Lower leg skin (tissue), 4 donors: Measurements from ENCODE around the gene EMCN. TPM values are rescaled to one million over a fixed set of nuclear protein-coding genes. Genes with fewer than 3 reads are reported as not detected.
"Not testable (repeated sequence)": the region's sequence is repeated elsewhere in the genome, so short reads cannot be mapped to it uniquely, and the experiment has no call there.

Source experiments
- DNase-seq, 2 donors: peaks; one replicate each; pipeline ENCODE4 v3.0.0-alpha.2; 2019; ENCODE audit warnings: low spot score in 2 of 2
- H3K4me3 ChIP-seq: fragments of 200-600 bp; sonication (generic); 2 replicates; pipeline ENCODE4 v1.5.1; 2017; ENCODE audit warnings: mild to moderate bottlenecking, low read depth; ENCODE audit not compliant: poor library complexity, severe bottlenecking
- POLR2A ChIP-seq, 2 donors: fragments of 450-650 bp; IDR thresholded peaks; one replicate each; pipeline ENCODE4 v1.6.1; 2016 to 2017; ENCODE audit warnings: antibody characterized with exemption in 2 of 2, mild to moderate bottlenecking in 1 of 2, moderate library complexity in 1 of 2
- WGBS, 2 donors: methylation state at CpG; one replicate each; pipeline ENCODE4 v1.1.5; 2018; 5-methylcytosine and 5-hydroxymethylcytosine counted together
- intact Hi-C: fragments of 100-400 bp; cut with DNase I; formaldehyde crosslinking; loops from one replicate; pipeline ENCODE4 v1.15.0; 2023; ENCODE audit warnings: low total_unique reads
- total RNA-seq, 4 donors: library from RNA; depleted of rRNA; stranded (reverse); fragments of >200 nt; gene quantifications; one replicate each; pipeline ENCODE4 v1.1.0, GENCODE V29; 2016
- TF ChIP-seq, protein P1 (sequence below), 3 donors: fragments of 450-650 bp; IDR thresholded peaks; one replicate each; pipeline ENCODE4 v1.5.1; 2016; ENCODE audit warnings: antibody characterized with exemption in 3 of 3, mild to moderate bottlenecking in 3 of 3, moderate library complexity in 2 of 3

The EMCN gene
- total RNA-seq, 4 donors from 2014 or later, result 1.9 to 11.1 (median 7.1) TPM

DNA sequence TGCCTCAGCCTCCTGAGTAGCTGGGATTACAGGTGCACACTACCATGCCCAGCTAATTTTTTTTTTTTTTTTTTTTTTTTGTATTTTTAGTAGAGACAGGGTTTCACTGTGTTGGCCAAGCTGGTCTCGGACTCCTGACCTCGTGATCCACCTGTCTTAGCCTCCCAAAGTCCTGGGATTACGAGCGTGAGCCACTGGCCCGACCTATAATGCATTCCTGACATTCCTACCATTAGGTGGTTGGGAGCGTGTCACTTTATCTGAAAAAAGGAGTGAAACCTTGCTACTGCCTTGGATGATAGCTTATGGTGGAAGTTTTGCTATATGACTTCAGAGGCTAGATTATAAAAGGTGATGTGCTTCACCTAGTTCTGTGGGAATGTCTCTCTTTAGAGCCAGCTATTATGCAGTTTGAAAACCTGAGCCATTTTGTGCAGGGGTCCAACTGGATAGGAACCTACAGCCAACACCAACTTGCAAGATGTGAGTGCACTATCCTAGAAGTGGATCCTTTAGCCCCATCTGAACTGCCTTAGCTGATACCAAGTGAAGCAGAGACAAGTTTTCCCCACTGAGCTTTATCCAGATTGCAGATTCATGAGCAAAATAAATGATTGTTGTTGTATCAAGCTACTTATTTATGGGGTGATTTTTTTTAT is 29.8 kb upstream of the EMCN start:
- WGBS, 2 donors, result 85% methylated on average over 6 of the region's 6 CpGs
- intact Hi-C loops, result no loop called here
- DNase-seq, result no peak
- no peak for TF ChIP-seq POLR2A (IDR thresholded peaks at IDR 0.05)
- TF ChIP-seq, protein P1, sequence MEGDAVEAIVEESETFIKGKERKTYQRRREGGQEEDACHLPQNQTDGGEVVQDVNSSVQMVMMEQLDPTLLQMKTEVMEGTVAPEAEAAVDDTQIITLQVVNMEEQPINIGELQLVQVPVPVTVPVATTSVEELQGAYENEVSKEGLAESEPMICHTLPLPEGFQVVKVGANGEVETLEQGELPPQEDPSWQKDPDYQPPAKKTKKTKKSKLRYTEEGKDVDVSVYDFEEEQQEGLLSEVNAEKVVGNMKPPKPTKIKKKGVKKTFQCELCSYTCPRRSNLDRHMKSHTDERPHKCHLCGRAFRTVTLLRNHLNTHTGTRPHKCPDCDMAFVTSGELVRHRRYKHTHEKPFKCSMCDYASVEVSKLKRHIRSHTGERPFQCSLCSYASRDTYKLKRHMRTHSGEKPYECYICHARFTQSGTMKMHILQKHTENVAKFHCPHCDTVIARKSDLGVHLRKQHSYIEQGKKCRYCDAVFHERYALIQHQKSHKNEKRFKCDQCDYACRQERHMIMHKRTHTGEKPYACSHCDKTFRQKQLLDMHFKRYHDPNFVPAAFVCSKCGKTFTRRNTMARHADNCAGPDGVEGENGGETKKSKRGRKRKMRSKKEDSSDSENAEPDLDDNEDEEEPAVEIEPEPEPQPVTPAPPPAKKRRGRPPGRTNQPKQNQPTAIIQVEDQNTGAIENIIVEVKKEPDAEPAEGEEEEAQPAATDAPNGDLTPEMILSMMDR (IDR thresholded peaks at IDR 0.05), result no peak
- H3K4me3 ChIP-seq, result no peak overlapping the region

DNA sequence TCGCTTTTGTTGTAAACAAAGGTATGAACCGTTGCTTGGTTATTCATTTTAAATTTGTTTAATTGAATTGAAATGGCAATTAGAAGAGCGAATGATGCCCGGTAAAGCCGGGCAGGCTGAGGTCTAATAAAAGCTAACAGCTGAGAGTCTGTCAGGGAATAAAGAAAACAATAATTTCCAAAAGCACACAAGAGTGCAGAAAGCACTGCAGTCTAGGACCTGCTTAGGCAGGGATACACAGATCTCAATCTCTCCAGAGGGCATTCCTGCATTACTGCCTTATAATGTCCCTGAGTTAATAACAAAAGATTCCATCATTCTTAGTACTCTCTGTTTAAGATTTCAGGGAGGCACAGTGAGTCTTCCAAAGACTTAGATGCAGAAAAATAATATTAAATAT is 27.6 kb upstream of the EMCN start:
- intact Hi-C loops, result no loop called here
- no peak for DNase-seq
- H3K4me3 ChIP-seq, result no peak overlapping the region
- TF ChIP-seq, protein P1 (IDR thresholded peaks at IDR 0.05), result no peak
- 84 to 86% methylated on average over 5 of the region's 5 CpGs for WGBS, 2 donors

DNA sequence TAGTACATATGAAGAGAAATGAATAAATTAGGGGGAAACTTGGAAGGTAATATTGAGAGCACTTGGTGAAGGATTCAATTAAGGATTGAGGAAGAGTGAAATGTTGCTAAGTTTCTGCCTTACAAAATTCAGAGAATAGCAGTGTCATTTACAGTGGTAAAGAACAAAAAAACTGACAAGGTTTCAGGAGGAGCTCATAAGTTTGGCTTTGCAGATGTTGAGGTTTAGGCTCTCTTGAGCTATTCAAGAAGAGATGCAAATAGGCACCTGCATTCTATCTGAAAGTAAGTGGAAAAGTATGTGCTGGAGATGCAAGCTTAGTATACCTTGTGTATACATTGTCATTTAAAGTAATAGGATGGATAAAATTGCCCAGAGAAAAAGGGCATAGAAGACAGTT is 22.3 kb upstream of the EMCN start:
- TF ChIP-seq, protein P1 (IDR thresholded peaks at IDR 0.05), result no peak
- no peak for TF ChIP-seq POLR2A (IDR thresholded peaks at IDR 0.05)
- DNase-seq, result no peak
- intact Hi-C loops, result no loop called here
- no peak overlapping the region for H3K4me3 ChIP-seq

DNA sequence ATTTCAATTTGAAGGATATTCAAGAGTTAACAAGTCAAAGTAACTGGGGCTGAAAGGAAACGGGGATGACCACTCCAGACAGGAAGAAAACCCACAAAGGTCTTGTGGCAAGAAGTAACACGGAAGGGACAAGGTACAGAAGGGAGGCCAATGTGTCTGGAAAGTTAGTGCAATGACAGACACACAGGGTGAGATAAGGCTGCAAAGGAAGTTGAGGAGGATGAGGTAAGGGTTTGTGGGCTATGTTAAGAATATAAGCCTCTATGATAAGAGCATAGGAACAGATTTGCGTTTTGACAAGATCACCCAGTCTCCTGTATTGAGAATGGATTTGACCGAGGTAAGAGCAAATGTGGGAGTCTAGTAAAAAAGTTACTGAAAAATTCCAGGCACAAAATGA is 21.9 kb upstream of the EMCN start:
- H3K4me3 ChIP-seq, result no peak overlapping the region
- no peak for DNase-seq
- WGBS, 2 donors, result 61 to 69% methylated on average over 4 of the region's 4 CpGs
- TF ChIP-seq, protein P1 (IDR thresholded peaks at IDR 0.05), result no peak
- no peak for TF ChIP-seq POLR2A (IDR thresholded peaks at IDR 0.05)
- intact Hi-C loops, result no loop called here

DNA sequence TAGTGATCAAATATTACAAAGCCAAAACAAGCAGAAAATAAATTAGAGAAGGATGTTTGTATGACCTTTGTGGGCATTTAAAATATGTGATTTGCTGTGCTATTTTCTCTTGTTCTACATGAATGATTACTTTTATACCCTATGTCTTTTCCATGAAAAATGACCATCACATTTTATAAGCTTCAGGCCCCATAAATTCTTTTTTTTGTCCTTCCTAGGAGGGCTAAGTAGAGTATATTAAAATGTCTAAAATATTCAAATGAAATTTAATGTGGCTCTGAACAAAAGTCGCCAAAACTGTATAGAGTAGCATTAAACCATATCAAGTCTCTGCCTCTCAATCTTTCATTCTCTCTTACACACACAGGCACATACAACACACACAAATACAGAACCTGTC is 15.9 kb upstream of the EMCN start:
- WGBS, 2 donors, result 82 to 91% methylated on average over 1 of the region's 1 CpG
- no peak for DNase-seq
- intact Hi-C loops, result no loop called here
- no peak for TF ChIP-seq POLR2A (IDR thresholded peaks at IDR 0.05)
- TF ChIP-seq, protein P1 (IDR thresholded peaks at IDR 0.05), result no peak
- H3K4me3 ChIP-seq, result no peak overlapping the region

GRCh38 chr4:100530161-100530560 is 12.3 kb upstream of the EMCN start:
- intact Hi-C loops, H3K4me3 ChIP-seq, DNase-seq: not testable (repeated sequence)
- WGBS, 2 donors, result 89% methylated on average over 4 of the region's 4 CpGs
